Stimulated activated CD4-positive, alpha-beta T cell treated with anti-CD3 and anti-CD28 coated beads, Interleukin-15, amount 100 ng/mL, for 1 hour (primary cell): Measurements from ENCODE around the gene TRAM1L1.

Source experiments
- DNase-seq, 2 donors: peaks; one replicate each; pipeline ENCODE4 v3.0.0-alpha.2; 2020; ENCODE audit warnings: low read depth in 1 of 2, low spot score in 1 of 2

The TRAM1L1 gene

DNA sequence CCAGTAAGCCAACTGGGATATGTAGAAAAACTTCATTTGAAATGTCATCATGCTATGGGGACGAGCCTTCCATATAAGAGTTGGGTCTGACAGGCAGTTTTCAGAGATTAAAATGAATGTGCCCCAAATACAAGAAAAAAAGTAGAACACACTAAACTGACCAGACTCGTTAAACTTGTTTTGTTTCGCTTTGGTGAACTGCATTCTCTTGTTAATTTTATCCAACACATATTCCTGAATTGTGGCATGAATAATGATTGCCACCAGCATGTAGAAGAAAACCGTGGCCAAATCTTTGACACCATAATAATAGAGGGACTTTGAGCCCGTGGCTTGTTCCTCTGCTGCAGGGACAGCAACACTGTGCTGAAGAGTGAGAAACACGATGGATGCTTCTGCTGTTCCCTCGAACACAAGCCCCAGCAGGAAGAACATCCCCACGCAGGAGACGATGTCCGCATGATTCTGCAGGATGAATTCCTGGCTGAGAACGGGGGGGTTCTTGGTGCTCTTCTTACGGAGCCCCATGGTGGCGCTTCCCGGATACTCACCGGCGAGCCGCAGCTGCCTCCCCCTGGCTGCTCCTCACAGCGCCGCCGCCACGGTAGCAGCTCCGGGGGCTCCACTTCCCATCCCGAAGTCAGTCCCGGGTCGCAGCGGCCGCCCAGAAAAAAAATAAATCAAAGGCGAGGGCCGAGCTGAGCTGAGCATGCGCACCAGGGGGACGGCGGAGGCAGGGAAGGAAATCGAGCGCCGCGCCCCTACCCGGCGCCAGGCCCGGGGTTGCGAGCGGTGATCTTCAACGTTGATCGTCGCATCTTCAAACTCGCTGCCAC is at the start of gene TRAM1L1:
TRAM1L1 (minus strand) TSS at position 711 of the 836 bp plus-strand sequence; CDS start at position 528, 183 bp downstream.
- no peak for DNase-seq

DNA sequence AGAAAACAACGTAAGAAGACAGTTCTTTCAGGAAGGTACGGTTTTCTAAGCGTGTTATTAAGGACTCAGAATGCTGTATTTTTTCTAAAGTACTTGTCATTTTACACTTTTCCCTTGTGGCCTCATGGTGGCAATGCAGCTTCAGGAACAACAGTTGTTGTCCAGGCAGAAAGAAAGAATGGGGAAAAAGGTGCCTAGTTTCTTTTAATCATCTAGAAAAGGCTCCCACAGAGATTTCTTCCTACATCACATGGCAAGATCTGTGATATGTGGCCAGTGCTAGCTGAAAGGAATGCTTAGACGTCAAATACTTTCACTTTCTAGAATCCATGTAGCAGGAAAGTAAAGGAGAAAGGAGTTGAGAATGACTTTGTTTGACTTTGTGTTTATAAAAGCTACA is 49.0 kb upstream of the TRAM1L1 start:
- no peak for DNase-seq

GRCh38 chr4:117096886-117097285 is 11.5 kb upstream of the TRAM1L1 start:
- no peak for DNase-seq

DNA sequence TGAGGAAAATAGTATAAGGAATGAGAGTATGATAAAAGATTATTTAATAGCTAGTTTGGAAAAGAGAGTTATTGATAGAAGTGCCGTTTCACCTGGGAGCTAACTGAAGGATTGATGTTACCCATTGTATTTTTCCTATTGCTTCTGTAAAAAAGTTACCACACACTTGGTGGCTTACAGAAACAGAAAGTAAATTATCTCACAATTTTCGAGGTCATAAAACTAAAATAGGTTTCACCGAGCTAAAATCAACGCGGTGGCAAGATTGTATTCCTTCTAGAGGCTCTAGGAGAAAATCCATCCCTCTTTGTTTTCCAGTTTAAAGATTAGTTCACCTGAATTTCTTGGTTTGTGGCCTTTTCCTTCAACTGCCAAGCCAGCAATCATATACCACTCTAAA is 11.1 kb upstream of the TRAM1L1 start:
- no peak for DNase-seq

DNA sequence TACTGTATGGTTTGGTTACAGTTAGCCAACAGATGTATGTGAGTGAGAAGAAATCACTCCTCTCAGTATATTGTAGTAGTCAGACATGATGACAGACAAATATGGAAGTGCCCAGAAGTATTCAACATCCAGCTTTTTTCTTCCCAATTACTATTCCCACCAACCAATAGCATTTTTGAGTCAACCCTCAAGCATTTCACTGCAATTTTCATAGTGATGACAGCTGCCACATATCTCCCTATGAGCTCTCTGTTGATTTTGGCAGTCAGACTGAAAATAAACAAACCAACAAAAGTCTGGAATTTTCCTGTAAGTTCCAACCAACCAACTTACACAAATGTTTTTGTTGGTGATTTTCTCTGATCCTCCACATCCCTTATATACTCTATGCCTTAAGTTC is 8.2 kb upstream of the TRAM1L1 start:
- no peak for DNase-seq

DNA sequence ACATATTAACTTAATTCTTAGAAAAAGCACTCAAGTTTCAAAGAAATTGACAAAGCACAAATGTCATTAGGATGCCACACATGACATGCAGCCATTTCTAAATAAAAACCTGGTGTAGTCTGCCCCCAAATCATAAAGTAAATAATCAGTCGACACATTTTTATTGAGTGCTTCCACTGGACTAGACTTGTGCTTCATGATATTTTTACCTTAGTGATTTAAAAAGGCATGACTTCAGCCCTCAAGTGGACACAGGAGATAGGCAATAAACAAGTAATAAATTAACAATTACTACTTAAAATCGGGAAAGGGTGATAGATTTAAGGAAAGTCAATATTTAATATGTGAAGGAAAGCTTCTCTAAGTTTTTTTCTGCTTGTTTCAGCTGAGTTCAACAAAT is 7.6 kb downstream of the TRAM1L1 start:
- DNase-seq: no peak

DNA sequence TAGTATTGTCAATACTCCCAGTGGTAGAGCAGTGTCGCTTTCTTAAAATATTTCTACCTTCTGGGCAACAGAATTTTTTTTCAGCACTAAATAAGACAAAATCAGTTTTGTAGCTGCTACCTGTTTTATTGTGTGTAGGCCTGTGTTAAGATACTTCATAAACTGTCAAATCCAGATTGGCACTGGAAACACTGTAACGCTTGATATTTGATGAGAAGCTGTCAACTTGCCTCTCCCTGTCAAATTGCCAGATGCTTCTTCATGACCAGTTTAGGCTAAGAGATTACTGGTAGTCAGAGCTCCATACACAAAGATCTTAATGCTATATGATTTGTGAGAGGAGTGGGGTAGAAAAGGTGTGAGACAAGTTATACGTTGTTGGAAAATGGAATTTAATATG is 17.3 kb downstream of the TRAM1L1 start:
- no peak for DNase-seq

GRCh38 chr4:117063961-117064696 is 21.2 kb downstream of the TRAM1L1 start:
- DNase-seq: no peak

DNA sequence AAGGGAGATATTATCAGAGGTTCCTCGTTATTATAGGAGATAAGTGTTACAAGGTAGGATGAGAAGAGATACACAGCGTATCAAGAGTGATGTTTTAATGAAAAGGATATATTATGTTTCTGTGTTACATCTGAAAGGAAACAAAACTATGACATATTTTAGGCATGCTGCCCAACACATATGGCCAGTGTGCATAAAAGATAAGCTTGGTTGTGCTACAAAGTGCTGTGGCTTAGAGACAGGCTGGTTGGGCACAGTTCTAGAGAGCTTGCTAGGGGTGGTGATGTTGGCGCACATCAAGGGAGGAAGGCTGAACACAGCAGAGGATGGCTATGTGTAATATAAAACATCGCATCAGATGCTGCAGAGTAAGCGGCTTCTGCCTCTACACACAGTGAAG is 42.4 kb downstream of the TRAM1L1 start:
- DNase-seq: no peak
